Measurements from ENCODE around the gene ZCCHC24. TPM values are rescaled to one million over a fixed set of nuclear protein-coding genes. Genes with fewer than 3 reads are reported as not detected.

The ZCCHC24 gene
- polyA plus RNA-seq, 1 donor: 68.8 TPM

DNA sequence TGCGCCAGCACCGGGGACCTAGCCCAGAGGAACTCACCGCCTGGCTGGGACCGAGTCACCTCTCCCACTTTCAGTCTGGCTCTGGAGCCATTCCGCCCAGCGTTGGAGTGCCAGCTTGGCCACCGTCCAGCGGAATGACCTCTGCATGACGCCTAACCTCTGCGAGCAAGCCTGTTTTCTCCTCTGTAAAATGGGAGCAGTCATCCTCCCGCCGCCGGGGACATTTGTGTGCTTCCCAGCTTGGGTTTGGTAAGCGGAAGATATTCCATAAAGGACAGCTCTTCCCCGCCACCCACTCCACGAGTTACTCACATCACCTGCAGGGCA, 1.3 kb upstream of the ZCCHC24 start:
- no peak for DNase-seq (ENCODE audit: low read depth)

- DNase-seq (ENCODE audit: low read depth): no peak
Measured at GRCh38 chr10:79445977-79446757, 743 bp upstream of the ZCCHC24 start.

DNA sequence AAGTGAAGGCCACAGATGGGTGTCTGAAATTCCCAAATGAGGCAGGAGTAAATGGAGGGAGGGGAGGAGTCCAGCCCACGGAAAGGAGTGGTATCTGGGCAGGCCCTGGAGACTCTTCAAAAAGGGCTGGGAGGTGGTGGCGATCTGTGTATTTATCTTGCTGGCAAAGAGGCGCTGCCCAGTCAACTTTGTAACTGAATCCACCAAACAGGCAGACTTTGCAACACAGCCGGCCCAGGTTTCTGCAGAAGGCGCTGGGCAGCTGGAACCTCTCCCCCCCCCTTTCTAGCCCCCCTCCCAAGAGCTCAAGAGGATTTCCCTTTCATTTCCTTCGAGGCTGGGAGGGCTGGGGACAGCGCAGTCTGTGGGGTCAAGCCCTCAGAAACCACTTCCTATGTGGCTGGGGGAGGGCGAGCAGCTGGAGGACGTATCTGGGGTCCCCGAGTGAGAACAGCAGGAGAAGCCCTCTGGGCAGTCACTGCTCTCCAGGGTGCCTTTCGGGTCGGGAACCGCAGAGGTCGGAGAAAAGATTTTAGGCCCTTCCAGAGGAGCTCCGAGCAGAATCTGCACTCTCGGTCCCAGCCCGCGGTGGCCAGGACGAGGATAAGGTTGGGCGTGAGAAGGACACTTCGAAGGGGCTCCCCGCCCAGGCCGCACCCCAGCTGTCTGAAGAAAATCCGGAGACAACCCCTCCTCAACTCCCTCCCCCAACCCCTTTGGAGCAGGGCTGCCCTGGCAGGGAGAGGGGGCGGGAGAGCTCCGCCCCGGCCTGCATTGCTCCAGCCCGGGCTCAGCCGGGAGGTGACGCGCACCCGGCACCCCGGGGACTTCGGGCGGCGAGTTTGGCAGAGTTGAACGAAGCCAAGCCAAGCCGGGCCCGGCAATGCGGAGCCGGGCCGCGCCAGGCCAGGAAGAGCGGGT, 965 bp downstream of the ZCCHC24 start:
- DNase-seq (ENCODE audit: low read depth): no peak

- no peak for DNase-seq (ENCODE audit: low read depth)
Measured at GRCh38 chr10:79443338-79444198, 1.9 kb downstream of the ZCCHC24 start.

GRCh38 chr10:79442171-79443040, 3.0 kb downstream of the ZCCHC24 start:
- no peak for DNase-seq (ENCODE audit: low read depth)

DNA sequence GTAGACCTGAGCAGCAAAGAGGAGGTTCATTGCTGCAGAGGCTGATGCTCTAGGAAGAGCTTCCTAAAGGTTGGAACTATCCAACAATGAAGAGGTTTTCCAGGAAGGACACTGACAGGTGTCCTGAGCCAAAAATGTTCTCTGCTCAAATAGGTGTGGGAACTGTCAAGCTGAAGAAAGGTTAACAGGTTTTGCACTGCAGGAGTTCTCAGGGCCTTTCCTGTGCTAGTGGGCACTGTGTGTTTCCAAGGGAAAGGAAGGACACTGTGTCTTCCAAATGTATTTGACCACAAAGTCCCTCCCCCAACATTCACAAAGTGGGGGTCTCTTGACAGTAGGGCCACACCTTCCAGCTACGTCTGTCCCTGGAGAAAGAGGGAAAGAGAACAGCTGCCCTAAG, 4.0 kb downstream of the ZCCHC24 start:
- no peak for DNase-seq (ENCODE audit: low read depth)

DNA sequence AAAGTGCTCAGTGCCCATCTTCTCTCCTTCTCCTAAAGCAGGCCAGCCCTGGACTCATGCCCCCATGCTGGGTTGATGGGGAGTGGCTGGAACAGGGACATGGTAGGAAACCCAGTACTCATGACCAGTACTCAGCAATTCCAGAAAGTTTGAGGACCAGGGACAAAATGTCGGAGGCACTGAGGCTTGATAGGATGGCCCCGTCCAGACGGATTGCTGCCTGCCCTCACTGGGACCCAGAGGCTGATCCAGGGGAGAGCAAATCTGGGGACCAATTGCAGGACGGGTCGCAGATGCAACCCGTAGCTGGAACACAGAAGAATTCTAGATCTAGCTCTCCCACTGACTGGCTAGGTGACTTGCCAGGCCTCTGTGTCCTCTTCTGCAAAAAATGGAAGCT, 5.1 kb downstream of the ZCCHC24 start:
- no peak for DNase-seq (ENCODE audit: low read depth)

GRCh38 chr10:79438699-79439085, 6.7 kb downstream of the ZCCHC24 start:
- no peak for DNase-seq (ENCODE audit: low read depth)

- DNase-seq (ENCODE audit: low read depth): no peak
Measured at GRCh38 chr10:79438021-79438698, 7.3 kb downstream of the ZCCHC24 start.

- DNase-seq (ENCODE audit: low read depth): no peak
Measured at GRCh38 chr10:79437111-79437814, 8.2 kb downstream of the ZCCHC24 start.

GRCh38 chr10:79436850-79437103, 8.6 kb downstream of the ZCCHC24 start:
- DNase-seq (ENCODE audit: low read depth): no peak

- no peak for DNase-seq (ENCODE audit: low read depth)
Measured at GRCh38 chr10:79436066-79436849, 9.2 kb downstream of the ZCCHC24 start.

GRCh38 chr10:79435271-79436065, 10.0 kb downstream of the ZCCHC24 start:
- no peak for DNase-seq (ENCODE audit: low read depth)

- no peak for DNase-seq (ENCODE audit: low read depth)
Measured at GRCh38 chr10:79434821-79435251, 10.6 kb downstream of the ZCCHC24 start.

DNA sequence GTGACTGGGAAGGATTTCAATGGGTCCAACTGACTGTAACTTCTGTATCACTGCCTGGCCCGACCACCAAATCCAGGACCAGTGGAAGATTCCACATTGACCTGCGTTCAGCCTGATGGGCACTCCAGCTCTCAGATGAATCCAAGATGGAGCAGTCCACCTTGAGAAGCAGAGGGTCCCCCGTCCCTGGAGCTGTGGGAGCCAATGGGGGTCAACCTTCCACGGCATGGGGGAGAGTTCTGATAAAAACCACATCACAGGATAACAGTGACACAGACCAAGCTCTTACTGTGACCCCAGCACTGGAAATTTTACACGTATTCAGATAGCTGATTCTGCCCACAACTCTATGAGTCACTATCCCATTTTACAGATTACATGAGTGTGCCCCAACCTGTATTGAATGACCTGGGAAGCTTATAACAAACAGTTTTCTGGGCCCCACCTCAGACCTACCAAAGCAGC, 11.2 kb downstream of the ZCCHC24 start:
- no peak for DNase-seq (ENCODE audit: low read depth)

DNA sequence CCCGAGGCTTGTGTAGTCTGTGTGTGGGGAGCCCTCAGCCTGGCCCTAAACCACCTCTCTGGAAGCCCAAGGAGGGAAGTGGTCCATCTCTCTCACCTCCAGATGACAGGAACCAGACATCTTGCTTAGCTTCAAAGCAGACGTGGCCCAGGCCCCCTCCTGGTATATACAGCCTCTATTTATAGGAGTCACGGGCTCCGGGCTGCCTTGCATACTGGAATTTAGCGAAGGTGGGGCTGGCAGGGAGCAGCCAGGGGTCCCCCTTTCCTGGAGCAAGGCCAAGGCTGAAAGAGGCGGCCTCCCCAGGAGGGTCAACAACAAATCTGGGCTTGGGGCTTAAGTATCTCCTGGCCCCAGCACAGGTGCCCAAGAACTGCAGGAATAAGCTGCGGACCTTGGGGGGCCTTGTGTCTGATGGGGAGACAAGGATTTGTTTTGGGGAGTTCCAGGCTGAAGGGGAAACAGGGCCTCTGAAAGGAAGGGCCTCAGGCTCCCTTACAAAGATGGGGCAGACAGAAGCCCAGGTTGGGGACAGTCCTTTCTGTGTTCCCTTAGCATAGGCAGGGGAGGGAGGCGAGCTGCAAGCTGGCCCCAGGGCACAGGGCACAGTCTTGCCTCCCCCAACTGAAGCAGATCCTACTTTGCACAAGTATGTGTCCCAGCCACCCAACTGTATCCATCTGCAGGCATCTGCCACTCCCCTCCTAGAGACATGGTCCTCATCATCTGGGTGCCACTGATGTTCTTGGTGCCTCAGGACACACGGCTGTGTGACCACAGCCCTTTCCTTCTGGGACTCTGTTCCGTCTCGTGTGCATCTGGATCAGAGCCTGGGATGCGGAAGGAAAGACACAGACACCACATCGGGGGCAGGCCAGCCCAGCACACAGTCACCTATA, 11.9 kb downstream of the ZCCHC24 start:
- no peak for DNase-seq (ENCODE audit: low read depth)

Measured in forelimb muscle (tissue), 1 donor.